Activated CD8-positive, alpha-beta memory T cell treated with anti-CD3 and anti-CD28 coated beads for 4 hours (primary cell): ENCODE measurements around the gene UROC1.

Experiments used
- DNase-seq, 2 donors: peaks; one replicate each; pipeline ENCODE4 v3.0.0-alpha.2; 2020; ENCODE audit warnings: low read depth in 2 of 2

The UROC1 gene

GRCh38 chr3:126517291-126517951 is at the start of gene UROC1:
Gene UROC1, minus strand, starts transcription at chr3:126517773. Its CDS starts 54 bp downstream, at chr3:126517719.
- no peak for DNase-seq

- no peak for DNase-seq
Measured at GRCh38 chr3:126562737-126563276, 45.2 kb upstream of the UROC1 start.

DNA sequence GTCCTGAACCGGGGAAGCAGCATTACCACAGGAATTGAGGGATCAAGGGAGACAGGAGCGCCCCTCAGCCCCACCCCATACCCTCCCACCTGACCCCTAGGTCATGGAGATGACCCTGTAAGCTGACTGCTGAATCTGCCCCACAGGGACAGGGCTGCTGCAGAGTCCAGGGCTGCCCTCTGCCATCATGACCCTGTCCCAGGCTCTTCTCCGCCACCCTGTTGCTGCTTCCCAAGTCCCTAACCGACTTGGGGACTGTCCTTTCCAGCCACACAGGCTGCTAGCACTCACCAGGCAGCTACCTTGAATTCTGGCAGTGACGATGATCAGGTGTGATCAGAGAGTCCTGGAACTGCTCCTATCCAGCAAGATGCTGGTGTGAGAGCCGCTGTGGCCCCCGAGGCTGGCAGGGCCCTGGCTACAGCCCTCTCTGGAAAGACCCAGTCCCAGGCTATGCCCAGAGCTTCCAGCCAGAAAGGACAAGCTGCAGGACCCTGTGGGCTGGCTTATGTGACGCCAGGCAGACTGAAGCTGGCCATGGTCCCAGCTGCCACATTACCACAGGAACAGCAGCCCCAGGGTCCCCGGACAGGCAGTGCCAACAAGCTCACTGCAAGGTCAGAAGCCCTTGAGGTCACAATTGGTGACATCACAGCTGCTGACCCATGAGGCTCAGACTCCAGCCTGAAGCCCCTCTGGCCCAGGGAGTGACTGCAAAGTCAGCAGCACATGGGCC is 40.9 kb upstream of the UROC1 start, which contains the start of gene C3orf22:
Gene C3orf22 (minus strand): TSS at position 597 of the 736 bp plus-strand sequence. CDS start 5,542 bp downstream, outside the sequence.
- no peak for DNase-seq

DNA sequence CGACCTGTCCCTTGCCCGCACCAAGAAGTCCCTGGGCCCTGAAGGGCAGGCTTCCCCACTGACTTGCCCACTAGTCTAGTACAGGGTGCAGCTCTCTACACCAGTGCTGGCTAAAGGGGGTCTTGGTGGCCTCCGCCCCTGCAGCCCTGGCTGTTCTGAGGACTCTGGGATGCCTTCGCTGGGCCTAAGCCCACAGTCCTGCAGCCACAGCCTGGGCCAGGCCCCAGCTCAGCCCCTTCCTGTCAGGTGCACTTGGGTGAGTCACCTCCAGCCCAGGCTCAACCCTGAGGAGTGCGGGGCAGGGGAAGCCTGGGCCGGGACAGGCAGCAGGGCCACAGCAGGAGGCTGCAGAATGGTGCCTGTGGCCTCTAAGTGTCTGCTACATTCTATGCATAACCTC is 40.2 kb upstream of the UROC1 start:
- DNase-seq, result no peak

- no peak for DNase-seq
Measured at GRCh38 chr3:126557415-126557745, 39.8 kb upstream of the UROC1 start.

- DNase-seq, result no peak
Measured at GRCh38 chr3:126556637-126557414, 39.3 kb upstream of the UROC1 start.

DNA sequence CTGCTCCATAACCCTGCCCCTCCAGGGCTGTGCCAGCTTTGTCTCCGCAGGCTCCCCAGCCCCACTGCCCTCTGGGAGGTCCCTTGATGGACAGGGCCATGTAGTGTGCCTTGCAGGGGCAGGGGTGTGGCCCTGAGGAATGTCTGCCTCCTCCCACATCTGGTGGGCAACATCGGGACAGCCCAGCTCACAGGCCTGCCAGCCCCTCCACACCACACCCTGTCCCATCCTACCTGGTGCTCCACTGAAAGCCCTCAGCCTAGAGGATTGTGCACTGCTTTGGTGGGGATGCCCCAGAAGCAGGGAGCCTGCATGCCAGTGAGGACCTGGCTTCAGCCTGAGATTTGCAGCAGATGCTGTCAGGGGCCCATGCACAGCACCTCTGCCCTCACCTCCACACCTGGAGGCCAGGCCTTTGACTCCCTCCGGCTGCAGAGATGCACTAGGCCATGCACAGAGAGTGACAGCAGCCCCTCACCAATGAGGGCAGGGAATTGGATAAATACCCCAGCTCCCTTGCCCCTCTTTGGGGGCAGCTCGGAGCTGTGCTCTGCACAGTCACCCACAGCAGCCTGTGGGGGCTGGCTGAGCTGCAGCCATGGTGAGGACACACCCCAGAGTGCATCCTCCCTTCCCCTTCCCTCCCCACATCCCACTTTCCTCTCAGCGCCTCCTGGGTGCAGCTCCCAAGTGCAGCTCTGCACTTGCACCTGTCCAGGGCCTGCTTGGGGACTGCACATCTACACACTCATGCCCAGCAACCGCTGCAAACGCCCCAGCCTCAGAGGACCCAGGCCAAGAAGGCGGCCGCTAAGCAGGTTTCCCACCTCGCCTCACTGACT is 38.4 kb upstream of the UROC1 start:
- no peak for DNase-seq

DNA sequence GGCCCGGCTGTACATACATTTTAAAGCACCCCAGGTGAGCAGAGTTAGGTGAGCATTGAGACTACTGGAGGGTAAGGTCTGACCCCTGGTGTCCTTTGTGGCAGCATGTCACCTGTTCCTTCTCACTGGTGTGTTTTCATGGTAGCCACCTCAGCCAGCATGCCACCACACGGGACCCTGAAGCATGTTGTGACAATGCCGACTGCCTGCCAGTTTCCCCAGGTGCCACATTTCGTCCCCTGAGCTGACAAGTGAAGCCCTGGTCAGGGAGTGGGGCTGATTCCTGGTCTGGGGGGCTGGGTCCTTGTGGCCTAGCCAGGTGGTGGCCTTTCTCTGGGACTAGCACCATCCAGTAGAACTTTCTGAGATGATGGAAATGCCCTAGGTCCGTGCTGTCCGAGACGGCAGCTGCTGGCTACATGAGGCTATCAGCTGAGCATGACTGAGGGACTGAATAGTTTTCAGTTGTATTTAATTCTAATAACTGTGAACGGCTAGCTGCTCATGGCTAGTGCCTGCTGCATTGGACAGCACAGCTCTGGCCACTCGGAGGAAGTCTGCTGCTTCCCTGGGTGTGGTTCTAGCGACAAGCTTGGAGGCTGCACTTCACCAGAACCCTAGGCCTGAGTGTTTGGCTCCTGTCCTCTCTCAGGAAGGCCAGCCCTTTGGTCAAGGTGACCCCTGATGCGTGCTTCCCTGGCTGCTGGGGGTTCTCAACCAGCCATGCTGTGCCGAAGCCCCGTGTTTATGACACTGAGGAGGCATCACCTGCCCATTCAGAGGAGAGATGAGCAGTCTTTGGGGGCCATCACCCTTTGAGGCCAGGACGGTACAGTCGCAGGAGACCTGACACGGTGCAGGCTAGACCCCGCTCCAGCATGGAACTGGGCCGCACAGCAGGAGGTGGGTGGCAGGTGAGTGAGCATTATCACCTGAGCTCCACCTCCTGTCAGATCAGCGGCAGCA is 37.3 kb upstream of the UROC1 start:
- no peak for DNase-seq

DNA sequence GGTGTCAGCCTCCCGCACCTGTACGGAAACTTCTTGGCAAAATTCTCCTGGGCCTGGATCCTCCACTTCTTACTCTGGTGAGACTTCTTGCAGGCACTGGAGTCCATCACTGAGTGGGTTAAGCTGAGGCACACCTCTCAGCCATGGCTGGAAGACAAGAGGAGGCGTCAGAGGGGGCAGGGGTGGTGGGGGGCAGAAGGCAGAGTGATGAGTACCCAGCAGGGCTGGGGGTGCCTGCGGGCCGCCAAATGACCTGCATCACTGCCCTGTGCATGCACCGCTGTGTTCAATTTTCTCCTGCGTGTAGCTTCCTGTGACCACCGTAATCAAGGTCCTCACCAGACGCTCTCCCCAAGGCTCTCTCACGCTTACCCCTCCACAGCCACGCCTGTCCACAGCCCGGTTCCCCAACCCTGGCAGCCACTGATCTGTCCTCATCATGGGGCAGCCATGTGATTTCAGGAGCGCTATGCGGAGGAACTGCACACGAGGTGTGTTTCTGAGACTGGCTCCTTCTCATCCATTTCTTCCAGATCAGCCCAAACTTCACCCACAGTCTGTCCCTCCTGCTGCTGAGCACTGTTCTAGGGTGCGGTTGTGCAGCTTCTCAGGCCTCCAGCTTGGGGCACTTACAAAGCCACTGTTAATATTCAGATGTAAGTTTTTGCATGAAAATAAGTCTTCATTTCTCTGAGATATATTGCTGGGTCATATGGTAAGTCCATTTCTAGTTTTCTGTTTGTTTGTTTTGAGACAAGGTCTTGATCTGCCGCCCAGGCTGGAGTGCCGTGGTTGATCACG is 35.9 kb upstream of the UROC1 start:
- no peak for DNase-seq

DNA sequence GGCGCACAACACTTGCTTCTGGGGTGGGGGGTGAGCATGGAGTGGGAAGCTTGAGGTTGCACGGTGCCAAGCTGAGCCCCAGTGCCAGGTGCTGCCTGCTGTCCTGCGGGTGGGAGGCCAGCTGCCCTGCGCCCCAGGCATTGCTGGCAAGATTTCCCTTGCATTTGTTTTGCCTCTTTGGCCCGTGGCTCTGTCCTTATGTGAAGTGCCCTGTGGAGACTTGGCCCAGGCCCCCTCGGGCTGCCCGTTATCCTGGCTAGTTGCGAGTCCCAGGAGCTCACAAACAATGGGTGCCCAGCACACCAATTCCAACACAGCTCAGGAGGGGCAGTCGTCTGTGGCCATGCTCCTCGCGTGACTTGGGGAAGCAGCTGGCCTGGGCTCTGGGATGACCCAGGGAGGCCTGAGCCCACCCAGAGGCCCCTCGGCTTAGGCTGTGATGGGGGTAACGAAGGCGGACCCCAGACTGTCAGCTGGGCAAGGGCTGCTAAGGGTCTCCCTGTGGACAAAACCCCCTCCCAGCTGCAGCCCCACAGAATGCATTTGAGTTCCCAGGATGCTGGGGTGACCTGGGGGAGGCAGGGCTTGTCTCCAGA is 35.2 kb upstream of the UROC1 start:
- DNase-seq, result no peak

DNA sequence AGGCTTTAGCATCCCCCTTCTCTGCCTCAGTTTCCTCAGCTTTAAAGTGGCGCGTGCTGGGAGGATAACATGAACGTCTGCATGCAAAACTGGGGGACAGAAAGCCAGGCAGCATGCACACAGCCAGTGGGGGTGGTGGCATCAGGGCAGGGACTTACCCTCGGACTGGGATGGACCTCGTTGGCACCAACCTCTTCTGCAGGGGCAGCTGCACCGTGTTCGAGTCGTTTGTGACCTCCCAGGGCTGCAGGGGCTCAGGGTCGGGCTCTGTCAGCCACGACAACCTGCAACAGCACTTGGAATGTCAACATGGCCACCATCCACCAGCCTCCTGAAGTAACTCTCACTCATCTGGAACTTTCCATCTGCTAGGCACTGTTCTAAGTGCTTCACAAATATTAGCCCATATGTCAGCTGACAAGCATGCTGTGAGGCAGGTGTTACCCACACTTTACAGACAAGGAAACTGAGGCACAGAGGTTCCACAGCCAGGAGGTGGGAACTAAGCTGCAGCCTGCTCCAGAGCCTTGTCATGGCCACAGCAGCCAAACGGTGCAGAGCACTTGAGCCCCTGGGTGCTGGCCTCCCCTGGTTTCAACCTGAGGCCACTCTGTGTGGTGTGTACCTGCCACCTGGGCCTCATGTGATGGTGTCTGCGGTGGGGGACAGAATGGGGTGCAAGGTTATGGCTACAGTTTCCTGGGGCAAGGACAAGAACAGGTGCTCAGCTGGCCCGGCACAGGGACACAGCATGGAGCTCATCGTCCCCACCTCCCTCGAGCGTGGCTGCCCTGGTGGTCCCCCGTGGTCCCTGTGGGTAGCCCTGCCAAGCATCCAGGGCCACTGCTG is 34.5 kb upstream of the UROC1 start:
- no peak for DNase-seq

DNA sequence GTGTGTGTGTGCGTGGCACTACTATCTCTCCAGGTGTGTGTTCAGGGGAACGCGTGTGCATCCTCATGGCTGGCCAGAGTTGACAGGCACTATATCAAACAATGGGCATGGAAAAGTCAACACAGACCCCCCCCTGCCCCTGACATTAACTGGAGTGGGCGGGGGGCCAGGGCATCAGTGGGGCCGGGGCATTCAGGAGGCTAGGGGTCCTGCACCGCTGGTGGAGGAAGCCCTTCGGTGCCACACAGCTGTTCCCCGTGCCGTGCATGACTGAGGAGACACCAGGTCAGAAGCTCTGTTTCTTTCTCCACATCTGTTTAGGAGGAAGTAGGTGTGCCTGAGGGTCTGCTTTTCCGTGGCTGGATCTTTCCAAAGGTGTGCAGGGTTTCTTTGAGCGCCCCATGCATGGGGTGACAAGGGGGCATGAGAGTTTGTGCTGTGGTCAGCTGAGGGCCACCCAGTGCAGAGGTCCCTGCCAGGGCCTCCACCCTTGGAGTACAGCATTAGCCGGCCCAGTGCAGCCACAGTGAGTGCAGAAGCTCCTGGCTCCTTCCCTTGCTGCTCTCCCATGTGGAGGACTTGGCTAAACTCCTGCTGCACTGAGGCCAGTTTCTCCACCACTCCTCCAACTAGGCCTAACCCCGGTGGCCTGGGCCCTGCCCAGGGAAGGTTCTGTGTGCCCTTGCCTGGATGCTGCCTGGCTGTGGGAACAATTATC is 33.7 kb upstream of the UROC1 start:
- DNase-seq, result no peak

DNA sequence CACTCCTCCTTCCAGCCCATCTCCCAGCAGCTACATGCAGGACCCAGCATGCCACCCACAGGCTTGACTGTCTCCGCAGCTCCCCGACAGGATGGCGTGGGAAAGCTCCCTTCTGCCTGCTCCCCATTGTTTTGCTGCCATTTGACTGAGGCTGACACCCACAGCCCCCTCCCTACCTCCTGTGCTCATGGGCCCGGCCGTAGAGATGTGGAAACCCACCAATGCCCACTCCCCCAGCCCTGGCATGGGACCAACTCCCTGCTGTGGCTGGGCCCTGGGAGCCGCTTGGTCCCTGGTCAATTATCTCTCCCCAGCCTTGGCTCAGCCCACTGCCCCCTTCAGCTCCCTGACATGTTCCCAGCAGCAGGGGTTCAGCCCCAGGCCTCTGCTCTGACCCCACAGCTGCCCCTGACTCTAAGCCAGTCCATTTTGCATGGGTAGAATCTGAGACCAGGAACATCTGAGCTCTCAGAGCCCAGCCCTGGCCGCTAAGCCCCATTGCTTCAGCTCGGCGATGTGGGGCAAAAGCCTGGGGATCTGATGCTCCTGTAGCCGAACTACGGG is 33.0 kb upstream of the UROC1 start:
- no peak for DNase-seq

DNA sequence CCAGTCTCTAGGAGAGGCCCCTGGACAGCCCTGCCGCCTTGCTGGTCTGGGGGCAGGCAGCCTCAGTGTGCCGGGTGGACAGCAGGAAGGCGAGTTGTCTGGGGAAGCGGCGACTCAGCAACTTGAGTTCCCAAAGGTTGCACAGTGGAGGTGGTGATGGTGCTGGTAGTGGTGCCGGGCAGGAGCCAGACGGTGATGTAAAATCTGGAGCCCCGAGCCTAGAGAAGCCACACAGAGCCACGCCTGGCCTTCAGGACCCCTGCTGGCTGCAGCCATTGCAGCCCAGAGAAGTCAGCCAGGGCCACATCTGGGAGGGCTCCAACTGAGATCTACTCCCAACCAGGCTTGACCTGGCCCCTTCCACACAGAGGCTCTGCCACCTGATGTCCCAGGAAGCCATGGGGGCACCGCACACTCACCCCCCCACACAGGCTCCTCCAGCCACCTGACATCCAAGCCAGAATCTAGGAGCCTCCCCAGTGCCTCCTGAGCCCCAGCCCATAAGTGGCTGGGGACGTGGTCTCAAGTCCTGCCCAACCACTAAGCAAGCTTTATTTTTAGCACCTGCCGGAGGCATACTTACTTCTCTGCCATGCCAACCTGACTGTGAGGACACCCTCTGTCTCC is 32.4 kb upstream of the UROC1 start:
- no peak for DNase-seq

DNA sequence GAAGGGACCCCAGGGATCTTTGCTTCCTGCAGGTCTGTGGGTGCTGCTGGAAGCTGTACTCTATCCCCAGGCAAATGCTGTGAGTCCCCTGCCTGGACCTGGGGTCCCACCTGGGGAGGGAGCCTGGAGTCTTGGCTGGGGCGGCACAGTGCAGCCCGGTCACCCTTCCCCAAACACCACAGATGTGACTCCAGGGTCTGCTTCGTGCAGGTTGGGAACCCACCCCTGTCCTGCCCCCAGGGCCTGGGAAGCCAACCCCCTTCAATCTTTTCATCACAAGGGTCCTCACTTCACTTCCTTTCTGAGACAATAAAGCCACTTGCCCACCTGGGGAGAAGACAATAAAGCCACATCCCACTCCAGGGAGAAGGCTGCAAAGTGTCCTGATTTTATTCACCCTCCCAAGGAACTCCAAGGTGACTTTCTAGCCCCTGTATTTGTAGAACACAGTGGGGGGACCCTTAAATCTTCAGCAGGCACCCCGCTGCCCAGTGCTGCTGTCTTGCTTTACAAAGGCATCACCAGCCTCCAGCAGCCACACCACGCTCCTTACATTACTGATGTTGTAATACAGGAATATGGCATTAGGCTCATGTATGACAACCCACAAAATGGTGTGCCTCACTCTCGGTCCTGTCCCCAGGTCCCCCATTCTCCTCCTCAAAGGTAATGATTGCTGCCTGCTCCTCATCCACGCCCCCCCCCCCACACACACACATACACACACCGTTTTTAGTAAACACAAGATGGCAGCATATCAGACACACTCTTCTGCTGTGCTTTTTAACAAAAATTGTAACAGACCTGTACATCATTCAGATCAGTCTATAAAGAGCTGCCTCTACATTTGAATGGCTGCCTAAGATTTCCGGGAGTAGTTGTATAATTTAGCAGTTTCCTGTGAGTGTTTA is 31.2 kb upstream of the UROC1 start:
- no peak for DNase-seq

- no peak for DNase-seq
Measured at GRCh38 chr3:126547721-126548120, 30.1 kb upstream of the UROC1 start.
